T-helper 2 cell treated with Interferon-gamma antibody and Interleukin-4, amounts not matched to agents 5 μg/mL and 100 μg/mL, for 36 hours (primary cell): ENCODE results near the gene TAS1R2.
"Not testable (repeated sequence)": the region's sequence is repeated elsewhere in the genome, so short reads cannot be mapped to it uniquely, and the experiment has no call there.

Experiments
- DNase-seq: peaks from one replicate; pipeline ENCODE4 v3.0.0; 2021; ENCODE audit warnings: low spot score
- H3K27ac Mint-ChIP-seq: one replicate; pipeline ENCODE4 v1.8.0; 2021; ENCODE audit warnings: mild to moderate bottlenecking, mixed read lengths
- H3K27me3 Mint-ChIP-seq: one replicate; pipeline ENCODE4 v1.8.0; 2021; ENCODE audit warnings: low read depth, mixed read lengths
- H3K36me3 Mint-ChIP-seq: one replicate; pipeline ENCODE4 v1.8.0; 2021; ENCODE audit warnings: low read depth, mixed read lengths
- H3K4me1 Mint-ChIP-seq: one replicate; pipeline ENCODE4 v1.8.0; 2021; ENCODE audit warnings: low read depth, mixed read lengths
- H3K4me3 Mint-ChIP-seq: one replicate; pipeline ENCODE4 v1.8.0; 2022; ENCODE audit warnings: mild to moderate bottlenecking, moderate library complexity, mixed read lengths
- H3K9me3 Mint-ChIP-seq: one replicate; pipeline ENCODE4 v1.8.0; 2021; ENCODE audit warnings: mixed read lengths

Gene TAS1R2

GRCh38 chr1:18868801-18869424, 9.5 kb upstream of the TAS1R2 start:
- Mint-ChIP-seq H3K4me1 (no peaks in the 10 kb centered on the region), H3K4me3 (no peak overlapping the region), H3K36me3 (no peaks in the 10 kb centered on the region), H3K9me3 (no peaks in the 10 kb centered on the region), H3K27me3 (peaks cover 5% of the 10 kb centered on the region), H3K27ac (no peak overlapping the region)
- DNase-seq: no peak

GRCh38 chr1:18868354-18868753, 8.9 kb upstream of the TAS1R2 start:
- Mint-ChIP-seq H3K9me3 (no peaks in the 10 kb centered on the region), H3K4me3 (no peak overlapping the region), H3K4me1 (no peaks in the 10 kb centered on the region), H3K27ac (no peak overlapping the region), H3K36me3 (no peaks in the 10 kb centered on the region), H3K27me3 (peaks cover 5% of the 10 kb centered on the region)
- no peak for DNase-seq

DNA sequence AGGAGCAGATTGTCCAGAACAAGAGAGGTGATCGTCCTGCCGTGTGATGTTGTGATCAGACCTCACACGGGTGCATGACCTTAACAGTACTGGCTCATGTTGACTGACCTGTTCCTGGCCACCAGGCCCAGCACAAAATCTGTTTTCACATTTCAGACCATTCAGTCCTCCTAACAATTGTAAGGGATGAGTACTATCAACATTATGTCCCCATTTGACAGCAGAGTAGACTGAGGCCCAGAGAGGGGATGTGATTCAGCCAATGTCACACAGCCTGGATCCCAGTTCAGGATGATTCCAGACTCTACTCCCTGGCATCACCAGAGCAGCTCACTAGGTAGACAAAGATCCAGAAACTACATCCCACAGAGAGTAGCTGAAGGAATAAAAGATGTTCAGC, 7.4 kb upstream of the TAS1R2 start:
- Mint-ChIP-seq H3K27me3 (peaks cover 5% of the 10 kb centered on the region), H3K27ac (no peak overlapping the region), H3K4me1 (no peaks in the 10 kb centered on the region), H3K36me3 (no peaks in the 10 kb centered on the region), H3K4me3 (no peak overlapping the region), H3K9me3 (no peaks in the 10 kb centered on the region)
- DNase-seq: no peak

- H3K27me3 Mint-ChIP-seq: peaks cover 5% of the 10 kb centered on the region
- no peak for DNase-seq
- no peaks in the 10 kb centered on the region for H3K4me1 Mint-ChIP-seq
- H3K4me3 Mint-ChIP-seq: no peak overlapping the region
- H3K36me3 Mint-ChIP-seq: no peaks in the 10 kb centered on the region
- no peaks in the 10 kb centered on the region for H3K9me3 Mint-ChIP-seq
- H3K27ac Mint-ChIP-seq: no peak overlapping the region
These were observed 6.9 kb upstream of the TAS1R2 start for GRCh38 chr1:18866314-18866713.

DNA sequence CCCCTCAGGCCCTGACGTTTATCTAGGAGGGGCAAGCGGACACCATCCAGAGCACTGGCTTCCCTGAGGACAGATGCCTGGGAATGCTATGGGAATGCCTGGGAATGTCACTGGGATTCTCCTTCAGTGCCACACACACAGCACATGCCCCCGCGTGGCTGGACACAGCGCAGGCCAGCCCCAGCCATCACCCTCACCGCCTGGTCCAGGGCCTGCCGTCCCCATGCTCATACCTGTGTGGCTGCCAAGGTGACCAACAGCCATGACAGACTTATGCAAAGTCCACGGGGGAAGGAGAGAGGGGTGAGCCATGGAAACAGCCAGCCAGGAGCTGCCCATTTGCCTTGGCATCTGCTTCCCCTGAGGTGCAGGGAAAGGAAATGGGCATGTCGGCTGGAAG, 5.7 kb upstream of the TAS1R2 start:
- no peak for DNase-seq
- peaks cover 5% of the 10 kb centered on the region for H3K27me3 Mint-ChIP-seq
- no peaks in the 10 kb centered on the region for H3K36me3 Mint-ChIP-seq
- H3K4me3 Mint-ChIP-seq: no peak overlapping the region
- no peak overlapping the region for H3K27ac Mint-ChIP-seq
- H3K4me1 Mint-ChIP-seq: no peaks in the 10 kb centered on the region
- H3K9me3 Mint-ChIP-seq: no peaks in the 10 kb centered on the region

- Mint-ChIP-seq H3K27ac (no peak overlapping the region), H3K36me3 (no peaks in the 10 kb centered on the region), H3K4me1 (no peaks in the 10 kb centered on the region), H3K27me3 (peaks cover 1% of the 10 kb centered on the region), H3K4me3 (no peak overlapping the region), H3K9me3 (no peaks in the 10 kb centered on the region)
- DNase-seq: no peak
These were observed 2.1 kb upstream of the TAS1R2 start for GRCh38 chr1:18861590-18861989.

- no peak overlapping the region for H3K27ac Mint-ChIP-seq
- no peaks in the 10 kb centered on the region for H3K9me3 Mint-ChIP-seq
- no peaks in the 10 kb centered on the region for H3K4me1 Mint-ChIP-seq
- no peak overlapping the region for H3K4me3 Mint-ChIP-seq
- no peaks in the 10 kb centered on the region for H3K27me3 Mint-ChIP-seq
- H3K36me3 Mint-ChIP-seq: no peaks in the 10 kb centered on the region
- DNase-seq: no peak
These were observed 1.6 kb upstream of the TAS1R2 start for GRCh38 chr1:18861082-18861481.

GRCh38 chr1:18858070-18858688, 1.3 kb downstream of the TAS1R2 start:
- no peak for DNase-seq
- Mint-ChIP-seq H3K4me1 (no peaks in the 10 kb centered on the region), H3K9me3 (no peaks in the 10 kb centered on the region), H3K27ac (no peak overlapping the region), H3K4me3 (no peak overlapping the region), H3K36me3 (no peaks in the 10 kb centered on the region), H3K27me3 (no peaks in the 10 kb centered on the region)

GRCh38 chr1:18856435-18856834, 3.0 kb downstream of the TAS1R2 start:
- DNase-seq: no peak
- no peak overlapping the region for H3K27ac Mint-ChIP-seq
- H3K4me3 Mint-ChIP-seq: no peak overlapping the region
- H3K27me3 Mint-ChIP-seq: no peaks in the 10 kb centered on the region
- H3K4me1 Mint-ChIP-seq: no peaks in the 10 kb centered on the region
- H3K36me3 Mint-ChIP-seq: no peaks in the 10 kb centered on the region
- no peaks in the 10 kb centered on the region for H3K9me3 Mint-ChIP-seq

GRCh38 chr1:18855573-18855972, 3.9 kb downstream of the TAS1R2 start:
- DNase-seq: no peak

GRCh38 chr1:18854331-18855025, 5.0 kb downstream of the TAS1R2 start:
- Mint-ChIP-seq H3K4me3 (no peak overlapping the region), H3K36me3 (no peaks in the 10 kb centered on the region), H3K27me3 (no peaks in the 10 kb centered on the region), H3K4me1 (no peaks in the 10 kb centered on the region), H3K9me3 (no peaks in the 10 kb centered on the region), H3K27ac (no peak overlapping the region)
- DNase-seq: no peak

More at GRCh38 chr1:18855573-18855972, 3.9 kb downstream of the TAS1R2 start:
- Mint-ChIP-seq H3K27ac (no peak overlapping the region), H3K4me1 (no peaks in the 10 kb centered on the region), H3K27me3 (no peaks in the 10 kb centered on the region), H3K36me3 (no peaks in the 10 kb centered on the region), H3K4me3 (no peak overlapping the region), H3K9me3 (no peaks in the 10 kb centered on the region)

- H3K4me3 Mint-ChIP-seq: no peak overlapping the region
- no peaks in the 10 kb centered on the region for H3K4me1 Mint-ChIP-seq
- H3K27ac Mint-ChIP-seq: no peak overlapping the region
- H3K36me3 Mint-ChIP-seq: no peaks in the 10 kb centered on the region
- no peaks in the 10 kb centered on the region for H3K9me3 Mint-ChIP-seq
- H3K27me3 Mint-ChIP-seq: no peaks in the 10 kb centered on the region
- DNase-seq: no peak
These were observed 7.0 kb downstream of the TAS1R2 start for GRCh38 chr1:18852501-18852900.

GRCh38 chr1:18849261-18849711, 10.2 kb downstream of the TAS1R2 start:
- Mint-ChIP-seq H3K9me3 (no peaks in the 10 kb centered on the region), H3K4me3 (no peak overlapping the region), H3K36me3 (no peaks in the 10 kb centered on the region), H3K27me3 (no peaks in the 10 kb centered on the region), H3K4me1 (no peaks in the 10 kb centered on the region), H3K27ac (no peak overlapping the region)
- DNase-seq: no peak

DNA sequence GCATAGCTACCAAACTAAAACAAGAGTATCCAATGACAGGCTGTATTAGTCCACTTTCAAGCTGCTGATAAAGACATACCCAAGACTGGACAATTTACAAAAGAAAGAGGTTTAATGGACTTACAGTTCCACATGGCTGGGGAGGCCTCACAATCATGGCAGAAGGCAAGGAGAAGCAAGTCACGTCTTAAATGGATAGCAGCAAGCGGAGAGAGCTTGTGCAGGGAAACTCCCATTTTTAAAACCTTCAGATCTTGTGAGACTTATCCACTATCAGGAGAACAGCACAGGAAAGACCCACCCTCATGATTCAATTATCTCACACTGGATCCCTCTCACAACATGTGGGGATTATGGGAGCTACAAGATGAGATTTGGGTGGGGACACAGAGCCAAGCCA, 11.7 kb downstream of the TAS1R2 start:
- not testable (repeated sequence) for H3K27ac Mint-ChIP-seq, H3K27me3 Mint-ChIP-seq, DNase-seq, H3K36me3 Mint-ChIP-seq, H3K9me3 Mint-ChIP-seq, H3K4me1 Mint-ChIP-seq, H3K4me3 Mint-ChIP-seq
